ENCODE data around the gene RAPGEFL1. TPM values are rescaled to one million over a fixed set of nuclear protein-coding genes. Genes with fewer than 3 reads are reported as not detected.

Gene RAPGEFL1
- total and polyA plus RNA-seq, 10 of the 15 experiments (the other 5 are each of a cell fraction or from before 2014, with no cell fraction given): 0.13 to 3.2 (median 1.5) TPM

DNA sequence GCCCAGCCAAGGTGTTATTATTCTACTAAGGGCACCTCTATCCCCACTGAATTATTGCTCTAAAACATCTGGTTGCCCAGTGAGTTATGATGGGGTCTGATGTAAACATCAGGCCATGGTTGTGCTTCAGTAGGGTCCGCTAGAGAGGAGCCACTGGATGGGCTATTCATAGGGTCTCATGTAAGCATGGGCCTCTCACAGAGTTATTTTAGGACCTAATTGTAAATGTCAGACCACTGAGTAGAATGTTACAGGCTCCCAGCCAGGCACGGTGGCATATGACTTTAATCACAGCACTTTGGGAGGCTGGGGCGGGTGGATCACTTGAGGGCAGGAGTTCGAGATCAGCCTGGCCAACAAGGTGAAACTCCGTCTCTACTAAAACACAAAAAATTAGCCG lies 5.3 kb downstream of the RAPGEFL1 start (continued):
- TF ChIP-seq GABPA (IDR thresholded peaks at IDR 0.05; ENCODE audit: low read depth) (no peak), ZBED1 (IDR thresholded peaks at IDR 0.05; ENCODE audit: borderline replicate concordance) (no peak), RB1 (IDR thresholded peaks at IDR 0.05; ENCODE audit: borderline replicate concordance) (no peak), TAF1 (IDR thresholded peaks at IDR 0.05; ENCODE audit: borderline replicate concordance, low read depth, low read length) (no peak), YBX1 (IDR thresholded peaks at IDR 0.05) (no peak)
- TF ChIP-seq, protein P1, sequence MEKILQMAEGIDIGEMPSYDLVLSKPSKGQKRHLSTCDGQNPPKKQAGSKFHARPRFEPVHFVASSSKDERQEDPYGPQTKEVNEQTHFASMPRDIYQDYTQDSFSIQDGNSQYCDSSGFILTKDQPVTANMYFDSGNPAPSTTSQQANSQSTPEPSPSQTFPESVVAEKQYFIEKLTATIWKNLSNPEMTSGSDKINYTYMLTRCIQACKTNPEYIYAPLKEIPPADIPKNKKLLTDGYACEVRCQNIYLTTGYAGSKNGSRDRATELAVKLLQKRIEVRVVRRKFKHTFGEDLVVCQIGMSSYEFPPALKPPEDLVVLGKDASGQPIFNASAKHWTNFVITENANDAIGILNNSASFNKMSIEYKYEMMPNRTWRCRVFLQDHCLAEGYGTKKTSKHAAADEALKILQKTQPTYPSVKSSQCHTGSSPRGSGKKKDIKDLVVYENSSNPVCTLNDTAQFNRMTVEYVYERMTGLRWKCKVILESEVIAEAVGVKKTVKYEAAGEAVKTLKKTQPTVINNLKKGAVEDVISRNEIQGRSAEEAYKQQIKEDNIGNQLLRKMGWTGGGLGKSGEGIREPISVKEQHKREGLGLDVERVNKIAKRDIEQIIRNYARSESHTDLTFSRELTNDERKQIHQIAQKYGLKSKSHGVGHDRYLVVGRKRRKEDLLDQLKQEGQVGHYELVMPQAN (conservative IDR thresholded peaks at IDR 0.05): no peak
- TF ChIP-seq, protein P2, sequence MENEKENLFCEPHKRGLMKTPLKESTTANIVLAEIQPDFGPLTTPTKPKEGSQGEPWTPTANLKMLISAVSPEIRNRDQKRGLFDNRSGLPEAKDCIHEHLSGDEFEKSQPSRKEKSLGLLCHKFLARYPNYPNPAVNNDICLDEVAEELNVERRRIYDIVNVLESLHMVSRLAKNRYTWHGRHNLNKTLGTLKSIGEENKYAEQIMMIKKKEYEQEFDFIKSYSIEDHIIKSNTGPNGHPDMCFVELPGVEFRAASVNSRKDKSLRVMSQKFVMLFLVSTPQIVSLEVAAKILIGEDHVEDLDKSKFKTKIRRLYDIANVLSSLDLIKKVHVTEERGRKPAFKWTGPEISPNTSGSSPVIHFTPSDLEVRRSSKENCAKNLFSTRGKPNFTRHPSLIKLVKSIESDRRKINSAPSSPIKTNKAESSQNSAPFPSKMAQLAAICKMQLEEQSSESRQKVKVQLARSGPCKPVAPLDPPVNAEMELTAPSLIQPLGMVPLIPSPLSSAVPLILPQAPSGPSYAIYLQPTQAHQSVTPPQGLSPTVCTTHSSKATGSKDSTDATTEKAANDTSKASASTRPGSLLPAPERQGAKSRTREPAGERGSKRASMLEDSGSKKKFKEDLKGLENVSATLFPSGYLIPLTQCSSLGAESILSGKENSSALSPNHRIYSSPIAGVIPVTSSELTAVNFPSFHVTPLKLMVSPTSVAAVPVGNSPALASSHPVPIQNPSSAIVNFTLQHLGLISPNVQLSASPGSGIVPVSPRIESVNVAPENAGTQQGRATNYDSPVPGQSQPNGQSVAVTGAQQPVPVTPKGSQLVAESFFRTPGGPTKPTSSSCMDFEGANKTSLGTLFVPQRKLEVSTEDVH (IDR thresholded peaks at IDR 0.05; ENCODE audit: low read depth, partially characterized antibody): no peak

DNA sequence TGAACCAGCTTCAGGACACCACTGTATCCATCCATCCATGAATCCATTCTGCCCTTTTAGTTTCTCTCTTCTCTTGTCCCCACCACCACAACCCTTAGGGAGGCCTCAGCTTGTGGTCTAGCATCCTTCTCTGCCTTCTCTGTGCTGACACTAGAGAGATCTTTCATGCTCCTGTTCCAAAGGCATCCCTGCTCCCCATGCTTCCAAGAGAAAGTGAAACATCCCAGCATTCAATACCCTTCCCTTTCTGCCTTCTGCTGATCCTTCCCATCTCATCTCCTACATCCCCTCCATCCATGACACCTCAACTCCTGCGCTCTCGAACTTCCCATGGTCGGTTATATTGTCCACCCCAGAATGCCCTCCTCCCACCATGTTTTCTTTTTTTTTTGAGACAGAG lies 10.0 kb downstream of the RAPGEFL1 start:
- intact Hi-C loops (cut with micrococcal nuclease; ENCODE audit: unreplicated experiment): no loop called here
- POLR2A ChIA-PET: no interaction called here
- H3K27me3 ChIP-seq (replicated peaks in 1 of 2; ENCODE audit: control insufficient read depth in 2 of 2, insufficient read depth in 2 of 2, low read length in 1 of 2): no peaks in the 10 kb centered on the region; a peak in 1 of 4 replicates
- no peak for FAIRE-seq
- BruUV-seq (replicated peaks): no TSS peak
- RAD21 ChIA-PET (ENCODE audit: unreplicated experiment): interaction anchor here (8.0 kb wide), 1 partner anchor 74 kb away, joined by 99 read pairs; no protein-coding TSS in a partner anchor
- ATAC-seq: no peak
- H3K4me3 ChIP-seq: no peak overlapping the region
- no peak overlapping the region for H2AFZ ChIP-seq (ENCODE audit: control insufficient read depth, low read depth, low read length)
- no peaks in the 10 kb centered on the region for H4K20me1 ChIP-seq (ENCODE audit: control insufficient read depth, insufficient read depth)
- SMC1A ChIA-PET (ENCODE audit: uncharacterized antibody, unreplicated experiment): no interaction called here
- H3K4me1 ChIP-seq (ENCODE audit: control insufficient read depth, insufficient read depth, low read length): peaks cover 9% of the 10 kb centered on the region
- H3K4me2 ChIP-seq (ENCODE audit: control insufficient read depth, insufficient read depth): no peak overlapping the region
- in situ Hi-C loops (cut with MboI): no loop called here
- CTCF ChIA-PET: interaction anchor here (0.9 to 2.1 kb wide), 3 partner anchors 19 to 74 kb away, joined by 3 to 9 read pairs (median 4); no protein-coding TSS in a partner anchor
- no peaks in the 10 kb centered on the region for H3K9me3 ChIP-seq (replicated peaks; ENCODE audit: control insufficient read depth, insufficient read depth, low read length)
- 93% methylated on average over 3 of the region's 3 CpGs for WGBS (ENCODE audit: insufficient coverage, insufficient replicate concordance, low lambda C conversion rate, missing lambda C conversion rate)
- no peak overlapping the region for H3K9ac ChIP-seq (ENCODE audit: control insufficient read depth, insufficient read depth, low read length)
- no peaks in the 10 kb centered on the region for H3K36me3 ChIP-seq (ENCODE audit: control insufficient read depth in 2 of 2, insufficient read depth in 2 of 2, low read length in 1 of 2)
- no peaks in the 10 kb centered on the region for H3K79me2 ChIP-seq (ENCODE audit: control insufficient read depth, insufficient read depth, low read length)
- no peak overlapping the region for H3K27ac ChIP-seq (ENCODE audit: control insufficient read depth, insufficient read depth)
- no peak for DNase-seq (ENCODE audit: low read depth, low spot score)
- no peak for TF ChIP-seq EGR1 (IDR thresholded peaks at IDR 0.05; ENCODE audit: borderline replicate concordance in 1 of 2, low read depth in 2 of 2, low read length in 2 of 2)
- TF ChIP-seq, protein P3, sequence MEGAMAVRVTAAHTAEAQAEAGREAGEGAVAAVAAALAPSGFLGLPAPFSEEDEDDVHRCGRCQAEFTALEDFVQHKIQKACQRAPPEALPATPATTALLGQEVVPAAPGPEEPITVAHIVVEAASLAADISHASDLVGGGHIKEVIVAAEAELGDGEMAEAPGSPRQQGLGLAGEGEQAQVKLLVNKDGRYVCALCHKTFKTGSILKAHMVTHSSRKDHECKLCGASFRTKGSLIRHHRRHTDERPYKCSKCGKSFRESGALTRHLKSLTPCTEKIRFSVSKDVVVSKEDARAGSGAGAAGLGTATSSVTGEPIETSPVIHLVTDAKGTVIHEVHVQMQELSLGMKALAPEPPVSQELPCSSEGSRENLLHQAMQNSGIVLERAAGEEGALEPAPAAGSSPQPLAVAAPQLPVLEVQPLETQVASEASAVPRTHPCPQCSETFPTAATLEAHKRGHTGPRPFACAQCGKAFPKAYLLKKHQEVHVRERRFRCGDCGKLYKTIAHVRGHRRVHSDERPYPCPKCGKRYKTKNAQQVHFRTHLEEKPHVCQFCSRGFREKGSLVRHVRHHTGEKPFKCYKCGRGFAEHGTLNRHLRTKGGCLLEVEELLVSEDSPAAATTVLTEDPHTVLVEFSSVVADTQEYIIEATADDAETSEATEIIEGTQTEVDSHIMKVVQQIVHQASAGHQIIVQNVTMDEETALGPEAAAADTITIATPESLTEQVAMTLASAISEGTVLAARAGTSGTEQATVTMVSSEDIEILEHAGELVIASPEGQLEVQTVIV (IDR thresholded peaks at IDR 0.05; ENCODE audit: borderline replicate concordance, partially characterized antibody): no peak
- no peak for TF ChIP-seq SREBF2 (IDR thresholded peaks at IDR 0.05; ENCODE audit: low read length)
- TF ChIP-seq NFXL1 (IDR thresholded peaks at IDR 0.05; ENCODE audit: borderline replicate concordance): no peak
- no peak for TF ChIP-seq RELA (IDR thresholded peaks at IDR 0.05; ENCODE audit: borderline replicate concordance, partially characterized antibody)
- TF ChIP-seq SPI1 (IDR thresholded peaks at IDR 0.05; ENCODE audit: borderline replicate concordance, insufficient read depth, low read depth, low read length): no peak
